ENCODE measurements around the gene KATNA1.

Gene KATNA1

GRCh38 chr6:149660028-149660427 lies 11.5 kb upstream of the KATNA1 start:
- no peak for TF ChIP-seq CTCF (IDR thresholded peaks at IDR 0.05; ENCODE audit: insufficient read depth, low read length, poor library complexity, severe bottlenecking)
- TF ChIP-seq EZH2phosphoT487 (conservative IDR thresholded peaks at IDR 0.05; ENCODE audit: low read length): no peak
- Histone ChIP-seq H3K9me3 (ENCODE audit: insufficient read depth, low read length) (no peaks in the 10 kb centered on the region), H3K36me3 (ENCODE audit: low read length) (peaks cover 27% of the 10 kb centered on the region), H2AFZ (ENCODE audit: low read depth, low read length, severe bottlenecking) (no peak overlapping the region), H3K79me2 (ENCODE audit: insufficient read depth, low read length) (no peaks in the 10 kb centered on the region), H3K9me2 (replicated peaks; ENCODE audit: insufficient read depth, low read length) (no peaks in the 10 kb centered on the region), H3K27me3 (ENCODE audit: low read length) (no peaks in the 10 kb centered on the region), H3F3A (ENCODE audit: insufficient read depth) (peaks cover 9% of the 10 kb centered on the region; the same call in 1 of the 2 replicates), H3K4me2 (ENCODE audit: low read depth, low read length, poor library complexity, severe bottlenecking) (no peak overlapping the region), H3K4me3 (ENCODE audit: insufficient read depth, low read length, poor library complexity, severe bottlenecking) (no peak overlapping the region), H4K20me1 (ENCODE audit: low read depth, low read length) (no peaks in the 10 kb centered on the region), H3K27ac (ENCODE audit: low read depth, low read length) (no peak overlapping the region), H3K9ac (ENCODE audit: low read length) (no peak overlapping the region)

GRCh38 chr6:149657441-149657840 lies 8.9 kb upstream of the KATNA1 start:
- Histone ChIP-seq H3K9me2 (replicated peaks; ENCODE audit: insufficient read depth, low read length) (no peaks in the 10 kb centered on the region), H3K9me3 (ENCODE audit: insufficient read depth, low read length) (no peaks in the 10 kb centered on the region), H4K20me1 (ENCODE audit: low read depth, low read length) (no peaks in the 10 kb centered on the region), H3K4me2 (ENCODE audit: low read depth, low read length, poor library complexity, severe bottlenecking) (no peak overlapping the region), H2AFZ (ENCODE audit: low read depth, low read length, severe bottlenecking) (no peak overlapping the region), H3K36me3 (ENCODE audit: low read length) (peaks cover 22% of the 10 kb centered on the region), H3K4me3 (ENCODE audit: insufficient read depth, low read length, poor library complexity, severe bottlenecking) (no peak overlapping the region), H3K27ac (ENCODE audit: low read depth, low read length) (no peak overlapping the region), H3K79me2 (ENCODE audit: insufficient read depth, low read length) (no peaks in the 10 kb centered on the region), H3F3A (ENCODE audit: insufficient read depth) (peaks cover 9% of the 10 kb centered on the region; the same call in 1 of the 2 replicates), H3K27me3 (ENCODE audit: low read length) (no peaks in the 10 kb centered on the region), H3K9ac (ENCODE audit: low read length) (no peak overlapping the region)
- no peak for TF ChIP-seq CTCF (IDR thresholded peaks at IDR 0.05; ENCODE audit: insufficient read depth, low read length, poor library complexity, severe bottlenecking)
- TF ChIP-seq EZH2phosphoT487 (conservative IDR thresholded peaks at IDR 0.05; ENCODE audit: low read length): no peak

GRCh38 chr6:149651056-149651455 lies 2.5 kb upstream of the KATNA1 start:
- H3K9me2 ChIP-seq (replicated peaks; ENCODE audit: insufficient read depth, low read length): no peaks in the 10 kb centered on the region
- H3K9ac ChIP-seq (ENCODE audit: low read length): no peak overlapping the region; the same call in 1 of the 2 replicates
- no peak overlapping the region for H2AFZ ChIP-seq (ENCODE audit: low read depth, low read length, severe bottlenecking)
- H3F3A ChIP-seq (ENCODE audit: insufficient read depth): peaks cover 10% of the 10 kb centered on the region; the same call in 1 of the 2 replicates
- H3K36me3 ChIP-seq (ENCODE audit: low read length): no peaks in the 10 kb centered on the region
- H4K20me1 ChIP-seq (ENCODE audit: low read depth, low read length): no peaks in the 10 kb centered on the region
- peaks cover 23% of the 10 kb centered on the region for H3K79me2 ChIP-seq (ENCODE audit: insufficient read depth, low read length)
- no peaks in the 10 kb centered on the region for H3K27me3 ChIP-seq (ENCODE audit: low read length)
- no peak overlapping the region for H3K4me2 ChIP-seq (ENCODE audit: low read depth, low read length, poor library complexity, severe bottlenecking)
- H3K9me3 ChIP-seq (ENCODE audit: insufficient read depth, low read length): no peaks in the 10 kb centered on the region
- H3K27ac ChIP-seq (ENCODE audit: low read depth, low read length): peak overlapping the region; percentile 36
- TF ChIP-seq CTCF (IDR thresholded peaks at IDR 0.05; ENCODE audit: insufficient read depth, low read length, poor library complexity, severe bottlenecking) (no peak), EZH2phosphoT487 (conservative IDR thresholded peaks at IDR 0.05; ENCODE audit: low read length) (no peak)
- no peak overlapping the region for H3K4me3 ChIP-seq (ENCODE audit: insufficient read depth, low read length, poor library complexity, severe bottlenecking)
